SK-N-SH treated with all-trans-retinoic acid at 6 μM for 48 hours (cell line): ENCODE data around the gene FAM13B.

Experiments
- ARNTL ChIP-seq: fragments of 450-650 bp; formaldehyde crosslinking; IDR thresholded peaks from 2 replicates; pipeline ENCODE4 v1.5.0; 2020; ENCODE audit warnings: low read depth, mild to moderate bottlenecking, moderate library complexity, borderline replicate concordance
- BACH2 ChIP-seq: fragments of 250-450 bp; sonication (Bioruptor Pico); IDR thresholded peaks from 2 replicates; pipeline ENCODE4 v1.9.0; 2021; ENCODE audit warnings: mild to moderate bottlenecking, borderline replicate concordance
- CREB5 ChIP-seq: fragments of 250-450 bp; sonication (Bioruptor Pico); IDR thresholded peaks from 2 replicates; pipeline ENCODE4 v1.5.1; 2020; ENCODE audit warnings: low read depth, mild to moderate bottlenecking, moderate library complexity
- ISL1 ChIP-seq: fragments of 250-450 bp; sonication (Bioruptor Pico); IDR thresholded peaks from 2 replicates; pipeline ENCODE4 v2.1.2; 2022; ENCODE audit warnings: mild to moderate bottlenecking, moderate library complexity
- PATZ1 ChIP-seq: fragments of 250-450 bp; sonication (Bioruptor Pico); IDR thresholded peaks from 2 replicates; pipeline ENCODE4 v1.8.0; 2020; ENCODE audit warnings: mild to moderate bottlenecking, moderate library complexity, borderline replicate concordance
- POU6F1 ChIP-seq: fragments of 250-450 bp; sonication (Bioruptor Pico); IDR thresholded peaks from 2 replicates; pipeline ENCODE4 v1.8.0; 2021; ENCODE audit warnings: low read depth, mild to moderate bottlenecking, moderate library complexity, borderline replicate concordance
- PPARA ChIP-seq: fragments of 250-450 bp; sonication (Bioruptor Pico); IDR thresholded peaks from 2 replicates; pipeline ENCODE4 v1.5.0; 2020; ENCODE audit warnings: mild to moderate bottlenecking, borderline replicate concordance
- RARB ChIP-seq: fragments of 250-450 bp; sonication (Bioruptor Pico); IDR thresholded peaks from 2 replicates; pipeline ENCODE4 v1.8.0; 2021; ENCODE audit warnings: mild to moderate bottlenecking, moderate library complexity
- SNAI2 ChIP-seq: fragments of 250-450 bp; sonication (Bioruptor Pico); IDR thresholded peaks from 2 replicates; pipeline ENCODE4 v1.5.0; 2020; ENCODE audit warnings: mild to moderate bottlenecking, moderate library complexity
- ZFP30 ChIP-seq: fragments of 450-650 bp; formaldehyde crosslinking; IDR thresholded peaks from 2 replicates; pipeline ENCODE4 v1.5.0; 2022; ENCODE audit warnings: mild to moderate bottlenecking, moderate library complexity

GRCh38 chr5:137960141-137960540, 72.7 kb downstream of the FAM13B start:
- TF ChIP-seq ISL1 (no peak), ZFP30 (CRISPR knock-in tag) (no peak), SNAI2 (CRISPR knock-in tag) (no peak), RARB (CRISPR knock-in tag) (no peak), ARNTL (CRISPR knock-in tag) (no peak), POU6F1 (CRISPR knock-in tag) (no peak), PPARA (CRISPR knock-in tag) (no peak), BACH2 (CRISPR knock-in tag) (no peak), PATZ1 (CRISPR knock-in tag) (no peak), CREB5 (CRISPR knock-in tag) (no peak)
